ENCODE data around the gene PSMD9. TPM values are rescaled to one million over a fixed set of nuclear protein-coding genes. Genes with fewer than 3 reads are reported as not detected.
"Not testable (repeated sequence)": the region's sequence is repeated elsewhere in the genome, so short reads cannot be mapped to it uniquely, and the experiment has no call there.

The PSMD9 gene
- total RNA-seq, 2 experiments from 2014 or later, result 48.6 to 50.7 TPM

DNA sequence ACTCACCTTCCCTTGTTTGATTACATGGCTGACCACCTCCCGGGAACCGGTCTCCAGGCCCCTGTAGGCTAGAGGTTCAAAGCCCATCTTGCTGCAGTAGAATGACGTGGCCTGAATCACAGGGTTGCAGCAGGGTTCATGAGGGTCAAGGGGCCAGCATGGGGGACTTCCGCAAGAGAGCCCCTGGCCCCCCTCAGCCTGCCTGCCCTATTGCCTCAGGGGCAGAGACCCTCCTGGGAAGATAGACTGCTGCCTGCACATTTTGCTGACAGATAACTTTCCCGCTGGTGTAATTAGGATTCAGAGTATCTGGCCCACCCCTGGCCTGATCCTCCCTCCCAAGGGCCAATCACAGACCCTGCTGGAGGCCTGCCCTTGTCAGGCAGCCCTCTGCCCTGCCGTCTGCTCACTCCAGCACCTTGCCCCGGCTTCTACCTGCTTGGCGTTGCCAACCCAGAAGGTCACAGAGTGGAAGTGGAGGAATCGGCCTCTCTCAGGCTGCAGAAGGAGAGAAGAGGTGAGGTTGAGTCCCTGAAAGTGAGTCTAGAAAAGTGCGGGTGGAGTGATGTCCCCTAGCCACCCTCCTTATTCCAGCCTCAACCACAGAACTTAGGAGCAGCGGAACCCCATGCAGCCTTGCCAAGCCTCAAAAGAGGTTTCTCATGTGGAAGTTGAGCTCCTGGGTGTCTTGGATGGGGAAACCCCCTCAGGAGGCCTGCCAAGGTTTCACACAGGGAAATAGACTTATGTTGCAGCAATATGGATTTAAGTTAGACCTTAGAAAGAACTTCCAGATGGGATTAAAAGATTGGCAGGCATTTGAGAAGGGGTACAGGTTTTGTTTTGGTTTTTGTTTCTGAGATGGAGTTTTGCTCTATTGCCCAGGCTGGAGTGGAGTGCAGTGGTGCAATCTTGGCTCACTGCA, 31.0 kb upstream of the PSMD9 start:
- ChIA-PET CTCF (no interaction called here), POLR2A (no interaction called here)
- Mint-ChIP-seq H3K4me1 (ENCODE audit: low read depth) (no peaks in the 10 kb centered on the region), H3K4me3 (no peak overlapping the region), H3K9me3 (no peaks in the 10 kb centered on the region), H3K27ac (no peak overlapping the region), H3K27me3 (no peaks in the 10 kb centered on the region), H3K36me3 (ENCODE audit: low read depth) (no peaks in the 10 kb centered on the region)
- DNase-seq (no peak), ATAC-seq (no peak)
- intact Hi-C loops (cut with micrococcal nuclease), result no loop called here
- TF ChIP-seq, protein P1, sequence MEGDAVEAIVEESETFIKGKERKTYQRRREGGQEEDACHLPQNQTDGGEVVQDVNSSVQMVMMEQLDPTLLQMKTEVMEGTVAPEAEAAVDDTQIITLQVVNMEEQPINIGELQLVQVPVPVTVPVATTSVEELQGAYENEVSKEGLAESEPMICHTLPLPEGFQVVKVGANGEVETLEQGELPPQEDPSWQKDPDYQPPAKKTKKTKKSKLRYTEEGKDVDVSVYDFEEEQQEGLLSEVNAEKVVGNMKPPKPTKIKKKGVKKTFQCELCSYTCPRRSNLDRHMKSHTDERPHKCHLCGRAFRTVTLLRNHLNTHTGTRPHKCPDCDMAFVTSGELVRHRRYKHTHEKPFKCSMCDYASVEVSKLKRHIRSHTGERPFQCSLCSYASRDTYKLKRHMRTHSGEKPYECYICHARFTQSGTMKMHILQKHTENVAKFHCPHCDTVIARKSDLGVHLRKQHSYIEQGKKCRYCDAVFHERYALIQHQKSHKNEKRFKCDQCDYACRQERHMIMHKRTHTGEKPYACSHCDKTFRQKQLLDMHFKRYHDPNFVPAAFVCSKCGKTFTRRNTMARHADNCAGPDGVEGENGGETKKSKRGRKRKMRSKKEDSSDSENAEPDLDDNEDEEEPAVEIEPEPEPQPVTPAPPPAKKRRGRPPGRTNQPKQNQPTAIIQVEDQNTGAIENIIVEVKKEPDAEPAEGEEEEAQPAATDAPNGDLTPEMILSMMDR (IDR thresholded peaks at IDR 0.05), result no peak

DNA sequence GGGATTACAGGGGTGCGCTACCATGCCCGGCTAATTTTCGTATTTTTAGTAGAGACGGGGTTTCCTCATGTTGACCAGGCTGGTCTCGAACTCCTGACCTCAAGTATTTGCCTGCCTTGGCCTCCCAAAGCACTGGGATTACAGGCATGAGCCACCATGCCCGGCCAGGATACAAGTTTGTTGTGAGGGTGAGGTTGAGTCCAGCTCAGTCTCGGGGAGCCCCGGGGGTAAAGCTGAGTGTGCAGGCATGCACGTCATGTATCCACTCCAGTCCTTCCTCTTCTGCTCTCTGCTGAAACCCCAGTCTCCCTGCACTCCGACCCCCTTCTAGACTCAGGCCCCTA, 30.3 kb upstream of the PSMD9 start:
- Mint-ChIP-seq H3K9me3 (no peaks in the 10 kb centered on the region), H3K4me1 (ENCODE audit: low read depth) (no peaks in the 10 kb centered on the region), H3K27ac (no peak overlapping the region), H3K27me3 (no peaks in the 10 kb centered on the region), H3K36me3 (ENCODE audit: low read depth) (no peaks in the 10 kb centered on the region), H3K4me3 (no peak overlapping the region)
- no peak for DNase-seq
- POLR2A ChIA-PET, result no interaction called here
- CTCF ChIA-PET, result no interaction called here
- intact Hi-C loops (cut with micrococcal nuclease), result no loop called here
- TF ChIP-seq, protein P1 (IDR thresholded peaks at IDR 0.05), result no peak
- ATAC-seq, result no peak

DNA sequence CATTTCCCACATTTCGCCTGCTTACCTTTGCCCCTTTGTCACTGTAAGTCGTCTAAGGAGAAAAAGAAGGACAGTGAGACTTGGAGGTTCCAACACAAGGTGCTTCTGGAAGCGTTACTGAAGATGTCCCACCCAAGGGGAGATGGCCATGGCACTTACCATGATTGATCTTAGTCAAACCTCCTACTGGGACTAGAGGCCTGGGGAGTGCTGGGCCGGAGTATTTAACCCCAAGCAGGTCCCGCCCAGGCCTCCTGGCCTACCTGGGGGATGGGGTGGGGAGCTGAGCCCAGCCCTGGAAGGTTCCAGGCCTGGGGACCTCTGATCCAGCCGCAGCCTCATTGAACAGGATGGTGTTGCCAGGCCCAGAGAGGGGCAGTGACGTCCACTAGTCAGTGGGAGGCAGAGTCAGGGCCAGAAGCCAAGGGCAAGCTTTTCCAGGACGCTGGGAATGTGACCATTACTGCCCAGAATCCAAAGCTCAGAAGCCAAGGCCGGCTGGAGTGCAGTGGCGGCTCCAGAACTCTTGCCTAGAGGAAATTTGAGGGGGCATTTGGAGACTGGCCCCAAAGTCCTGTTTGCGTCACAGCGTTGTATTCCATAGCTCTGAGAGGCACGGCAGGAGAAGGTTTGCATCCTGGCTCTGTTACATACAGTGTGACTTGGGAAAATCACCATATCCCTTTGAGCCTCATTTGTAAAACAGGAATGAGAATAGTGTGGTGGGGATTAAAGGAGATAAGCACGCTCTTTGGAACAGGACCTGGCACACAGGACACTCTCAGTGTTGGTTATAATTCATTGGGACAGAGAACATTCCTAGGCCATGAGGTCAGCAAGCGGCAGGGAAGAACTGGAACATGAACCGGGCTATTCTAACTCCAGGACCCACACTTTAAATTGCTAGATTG, 29.7 kb upstream of the PSMD9 start, which contains the start of gene HPD:
Gene HPD (minus strand): TSS at position 198 of the 911 bp plus-strand sequence. CDS start 36 bp downstream, at position 162.
- DNase-seq, result no peak
- POLR2A ChIA-PET, result no interaction called here
- intact Hi-C loops (cut with micrococcal nuclease), result no loop called here
- no peaks in the 10 kb centered on the region for H3K4me1 Mint-ChIP-seq (ENCODE audit: low read depth)
- no peak within 1 kb of the TSS for H3K4me3 Mint-ChIP-seq
- H3K9me3 Mint-ChIP-seq, result no peaks in the 10 kb centered on the region
- H3K27ac Mint-ChIP-seq, result no peak within 1 kb of the TSS
- CTCF ChIA-PET, result no interaction called here
- no peaks in the 10 kb centered on the region for H3K27me3 Mint-ChIP-seq
- TF ChIP-seq, protein P1 (IDR thresholded peaks at IDR 0.05), result no peak
- ATAC-seq, result no peak
- no peaks in the 10 kb centered on the region for H3K36me3 Mint-ChIP-seq (ENCODE audit: low read depth)

DNA sequence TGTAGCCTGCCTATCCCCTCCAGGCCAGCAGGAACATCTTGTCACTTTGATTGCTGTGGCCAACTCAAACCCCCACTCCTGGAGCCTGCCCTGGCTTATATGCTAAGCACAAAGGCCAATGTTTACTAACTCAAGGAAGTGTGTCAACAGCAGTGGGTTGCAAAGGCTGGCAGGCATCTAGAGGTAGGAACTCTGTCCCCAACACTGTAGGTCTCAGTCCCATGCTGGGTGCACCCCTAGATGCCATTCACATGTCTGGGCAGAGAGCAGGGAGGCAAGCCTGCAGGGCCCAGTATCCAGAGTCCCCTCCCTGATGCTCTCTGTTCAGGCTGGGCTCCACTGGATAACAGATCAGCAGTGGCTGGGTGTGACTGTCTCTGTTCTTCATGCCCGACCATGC, 28.3 kb upstream of the PSMD9 start:
- no peak for DNase-seq
- ATAC-seq, result no peak
- Mint-ChIP-seq H3K36me3 (ENCODE audit: low read depth) (no peaks in the 10 kb centered on the region), H3K9me3 (no peaks in the 10 kb centered on the region), H3K4me1 (ENCODE audit: low read depth) (no peaks in the 10 kb centered on the region), H3K27me3 (no peaks in the 10 kb centered on the region), H3K4me3 (no peak overlapping the region), H3K27ac (no peak overlapping the region)
- ChIA-PET POLR2A (no interaction called here), CTCF (interaction anchor here (1.1 to 1.4 kb wide), 2 partner anchors 17 to 154 kb away, joined by 3 read pairs; no protein-coding TSS in a partner anchor)
- intact Hi-C loops (cut with micrococcal nuclease), result no loop called here
- TF ChIP-seq, protein P1 (IDR thresholded peaks at IDR 0.05), result no peak

DNA sequence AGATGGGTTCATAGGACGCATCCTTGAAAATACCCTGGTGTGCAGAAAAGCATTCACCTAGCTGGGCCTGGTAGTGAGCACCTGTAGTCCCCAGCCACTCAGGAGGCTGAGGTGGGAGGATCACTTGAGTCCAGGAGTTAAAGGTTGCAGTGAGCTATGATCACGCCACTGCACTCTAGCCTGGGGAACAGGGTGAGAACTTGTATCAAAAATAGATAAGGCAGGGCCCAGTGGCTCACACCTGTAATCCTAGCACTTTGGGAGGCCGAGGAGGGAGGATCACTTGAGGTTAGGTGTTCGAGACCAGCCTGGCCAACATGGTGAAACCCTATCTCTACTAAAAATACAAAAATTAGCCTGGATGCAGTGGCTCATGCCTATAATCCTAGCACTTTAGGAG, 27.9 kb upstream of the PSMD9 start:
- CTCF ChIA-PET, result interaction anchor here (1.1 to 1.7 kb wide), 3 partner anchors 17 to 153 kb away, joined by 3 to 6 read pairs (median 3); partner anchors contain the start of gene RHOF
- intact Hi-C loops (cut with micrococcal nuclease); H3K27me3 Mint-ChIP-seq; H3K36me3 Mint-ChIP-seq (ENCODE audit: low read depth); POLR2A ChIA-PET; H3K4me3 Mint-ChIP-seq; ATAC-seq; DNase-seq; H3K9me3 Mint-ChIP-seq; H3K27ac Mint-ChIP-seq; H3K4me1 Mint-ChIP-seq (ENCODE audit: low read depth): not testable (repeated sequence)

Data from activated CD8-positive, alpha-beta T cell treated with anti-CD3 and anti-CD28 coated beads for 36 hours (primary cell).